Tibial artery (tissue), 4 donors: ENCODE results near the gene CTXN3.

Source experiments
- DNase-seq, 2 donors: peaks; one replicate each; pipeline ENCODE4 v3.0.0-alpha.2; 2019
- H3K27ac ChIP-seq, 2 donors: fragments of 200-600 bp; sonication (generic) in 1 of 2; 1 replicate in 1 of 2; 2 replicates in 1 of 2; pipeline ENCODE4 v1.5.1; 2018 to 2019; ENCODE audit warnings: mild to moderate bottlenecking in 1 of 2
- H3K27me3 ChIP-seq, 2 donors: fragments of 200-600 bp; sonication (generic) in 1 of 2; one replicate each; pipeline versions ENCODE4 v1.5.1 to v1.6.0; 2016 to 2019
- H3K36me3 ChIP-seq, 3 donors: fragments of 200-600 bp; sonication (generic) in 2 of 3; one replicate each; pipeline ENCODE4 v1.5.1; 2016 to 2019; ENCODE audit warnings: mild to moderate bottlenecking in 2 of 3
- H3K4me1 ChIP-seq, 4 donors: fragments of 200-600 bp; sonication (generic) in 2 of 4; 1 replicate in 3 of 4; 2 replicates in 1 of 4; pipeline ENCODE4 v1.5.1; 2016 to 2019
- H3K4me3 ChIP-seq, 2 donors: fragments of 200-600 bp; sonication (generic) in 1 of 2; 1 replicate in 1 of 2; 2 replicates in 1 of 2; pipeline ENCODE4 v1.5.1; 2018 to 2019; ENCODE audit warnings: mild to moderate bottlenecking in 2 of 2
- H3K9me3 ChIP-seq, 3 donors: fragments of 200-600 bp; sonication (generic) in 1 of 3; one replicate each; pipeline ENCODE4 v1.5.1; 2016 to 2019
- CTCF ChIP-seq, 2 experiments: fragments of 200-600 bp in 1 of 2; fragments of 450-650 bp in 1 of 2; IDR thresholded peaks; one replicate each; pipeline ENCODE4 v1.5.1; 2017 to 2019; ENCODE audit warnings: antibody characterized with exemption in 2 of 2, mild to moderate bottlenecking in 1 of 2, moderate library complexity in 1 of 2
- intact Hi-C: fragments of 100-400 bp; cut with DNase I; formaldehyde crosslinking; loops from one replicate; pipeline ENCODE4 v1.15.0; 2023; ENCODE audit warnings: low total_unique reads

CTXN3 gene

GRCh38 chr5:127615916-127616315 lies 33.0 kb upstream of the CTXN3 start:
- Histone ChIP-seq H3K27me3 (no peaks in the 10 kb centered on the region), H3K4me1 (no peaks in the 10 kb centered on the region), H3K36me3 (no peaks in the 10 kb centered on the region), H3K27ac (no peak overlapping the region), H3K4me3 (no peak overlapping the region), H3K9me3 (no peaks in the 10 kb centered on the region)
- no peak for DNase-seq
- TF ChIP-seq CTCF (IDR thresholded peaks at IDR 0.05): no peak
- intact Hi-C loops: no loop called here

DNA sequence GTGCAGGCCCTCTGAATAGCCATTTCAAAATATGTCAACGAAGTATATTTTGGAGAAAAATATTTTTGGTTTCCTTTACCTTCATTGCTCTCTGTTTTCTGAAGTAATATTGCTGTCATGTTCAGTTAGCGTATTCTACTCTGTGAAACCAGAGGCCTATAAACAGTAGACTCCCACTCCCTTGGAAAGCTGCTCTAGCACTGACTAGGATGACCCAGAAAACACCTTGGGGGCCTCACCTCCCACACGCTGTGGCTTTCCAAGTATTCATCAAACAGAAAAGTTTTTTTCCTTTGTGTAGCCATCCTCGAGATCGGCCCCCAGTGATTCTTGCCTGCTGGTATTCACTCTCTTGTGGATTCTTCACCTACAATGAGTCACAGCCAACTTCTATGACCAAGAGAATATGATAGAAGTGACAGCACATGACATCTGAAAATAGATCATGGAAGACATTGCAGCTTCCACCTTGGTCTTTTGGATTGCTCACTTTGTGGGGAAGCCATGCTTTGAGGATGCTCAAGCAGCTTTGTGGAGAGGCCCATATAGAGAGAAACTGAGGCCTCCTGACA lies 28.9 kb upstream of the CTXN3 start:
- H3K27me3 ChIP-seq: no peaks in the 10 kb centered on the region
- intact Hi-C loops: no loop called here
- no peaks in the 10 kb centered on the region for H3K36me3 ChIP-seq
- no peak for TF ChIP-seq CTCF (IDR thresholded peaks at IDR 0.05)
- H3K4me3 ChIP-seq: no peak overlapping the region
- H3K4me1 ChIP-seq: no peaks in the 10 kb centered on the region
- no peaks in the 10 kb centered on the region for H3K9me3 ChIP-seq
- H3K27ac ChIP-seq: no peak overlapping the region
- DNase-seq: no peak

DNA sequence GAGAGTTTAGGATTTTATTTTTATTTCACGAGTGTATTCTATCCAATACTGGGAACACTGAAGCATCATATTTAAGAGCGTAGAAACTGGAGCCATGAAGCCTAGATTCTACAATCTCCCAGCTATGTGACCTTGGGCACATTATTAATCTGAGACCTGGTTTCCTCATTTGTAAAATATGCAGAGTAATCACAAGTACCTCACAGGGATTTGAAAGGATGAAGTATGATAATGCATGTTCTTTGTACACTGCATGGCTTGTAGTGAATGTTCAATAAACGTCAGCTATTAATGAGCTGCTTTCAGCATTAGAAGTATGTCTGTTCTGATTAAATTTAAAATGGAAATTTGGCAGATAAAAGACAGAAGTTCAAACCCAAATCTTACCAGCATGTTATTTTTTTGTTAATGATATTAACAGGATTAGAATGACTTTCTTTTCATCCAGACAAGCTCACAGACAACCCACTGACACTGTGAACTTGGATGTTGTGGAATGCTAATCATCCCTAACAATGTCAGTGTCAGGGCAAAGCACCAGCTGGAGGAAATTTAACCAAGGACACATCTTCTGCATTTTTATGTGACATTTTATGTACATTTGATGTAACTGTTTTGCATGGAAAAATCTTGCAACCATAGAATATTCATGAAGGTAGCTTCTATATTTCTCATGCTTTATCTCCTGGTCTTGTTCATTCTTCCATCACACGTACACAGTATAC lies 27.1 kb upstream of the CTXN3 start:
- intact Hi-C loops: no loop called here
- H3K27ac ChIP-seq: no peak overlapping the region
- no peaks in the 10 kb centered on the region for H3K27me3 ChIP-seq
- no peaks in the 10 kb centered on the region for H3K36me3 ChIP-seq
- H3K4me3 ChIP-seq: no peak overlapping the region
- no peaks in the 10 kb centered on the region for H3K4me1 ChIP-seq
- DNase-seq: no peak
- no peak for TF ChIP-seq CTCF (IDR thresholded peaks at IDR 0.05)
- no peaks in the 10 kb centered on the region for H3K9me3 ChIP-seq

- H3K36me3 ChIP-seq: no peaks in the 10 kb centered on the region
- no peak overlapping the region for H3K4me3 ChIP-seq
- H3K27ac ChIP-seq: no peak overlapping the region
- DNase-seq: no peak
- TF ChIP-seq CTCF (IDR thresholded peaks at IDR 0.05): no peak
- H3K9me3 ChIP-seq: no peaks in the 10 kb centered on the region
- intact Hi-C loops: no loop called here
- H3K27me3 ChIP-seq: no peaks in the 10 kb centered on the region
- H3K4me1 ChIP-seq: no peaks in the 10 kb centered on the region
These were observed 14.9 kb upstream of the CTXN3 start for GRCh38 chr5:127634007-127634406.

DNA sequence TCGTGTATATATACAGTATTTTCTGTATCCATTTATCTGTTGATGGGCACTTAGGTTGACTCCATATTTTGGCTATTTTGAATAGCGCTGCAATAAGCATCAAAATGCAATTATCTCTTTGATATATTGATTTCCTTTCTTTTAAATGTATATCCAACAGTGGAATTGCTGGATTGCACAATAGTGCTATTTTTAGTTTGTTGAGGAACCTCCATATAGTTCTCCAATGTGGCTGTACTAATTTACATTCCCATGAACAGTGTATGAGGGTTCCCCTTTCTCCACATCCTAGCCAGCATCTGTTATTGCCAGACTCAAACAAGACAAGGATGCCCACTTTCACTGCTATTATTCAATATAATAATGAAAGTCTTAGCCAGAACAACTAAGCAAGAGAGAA lies 9.1 kb upstream of the CTXN3 start:
- DNase-seq: no peak
- Histone ChIP-seq H3K9me3 (no peaks in the 10 kb centered on the region), H3K27ac (no peak overlapping the region), H3K4me1 (no peaks in the 10 kb centered on the region), H3K27me3 (no peaks in the 10 kb centered on the region), H3K36me3 (no peaks in the 10 kb centered on the region), H3K4me3 (no peak overlapping the region)
- no peak for TF ChIP-seq CTCF (IDR thresholded peaks at IDR 0.05)
- intact Hi-C loops: no loop called here
